IPS-NIHi7 (cell line): Measurements from ENCODE around the gene SULT1B1.

Source experiments
- DNase-seq: peaks from one replicate; pipeline ENCODE4 v3.0.0; 2012; ENCODE audit warnings: mixed read lengths; ENCODE audit errors: extremely low spot score

SULT1B1 gene

DNA sequence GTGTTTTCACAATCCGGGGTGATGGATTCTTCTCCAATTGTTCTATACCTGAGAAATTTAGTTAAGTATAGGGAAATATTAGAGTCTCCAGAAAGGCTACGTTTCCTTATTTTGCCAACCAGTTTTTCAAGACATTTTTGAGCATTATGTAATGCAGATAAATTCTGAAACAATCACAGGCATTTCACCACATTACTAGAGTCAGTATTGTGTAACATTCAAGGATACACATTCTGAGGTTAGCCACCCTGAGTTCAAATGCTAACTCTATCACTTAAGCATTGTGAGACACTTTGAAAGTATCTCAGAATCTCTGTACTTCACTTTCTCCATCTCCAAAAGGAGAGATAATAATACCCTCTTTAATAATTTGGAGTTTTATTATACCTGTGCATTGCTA lies 10.6 kb downstream of the SULT1B1 start:
- no peak for DNase-seq

DNA sequence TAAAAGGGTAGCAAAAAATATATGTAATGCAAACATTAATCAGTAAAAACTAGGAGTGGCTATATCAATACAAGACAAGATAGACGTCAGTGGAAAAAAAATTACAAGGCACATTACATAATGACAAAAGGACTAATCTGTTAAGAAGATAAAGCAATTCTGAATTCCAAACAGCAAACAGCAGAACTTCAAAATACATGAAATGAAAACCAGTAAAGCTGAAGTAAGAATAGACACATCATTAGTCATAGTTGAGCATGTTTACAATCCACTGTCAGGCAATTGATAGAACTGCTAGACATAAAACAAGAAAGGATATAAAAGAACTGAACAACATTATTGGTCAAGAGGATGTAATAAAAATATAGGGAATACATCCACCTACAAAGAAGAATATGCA lies 12.2 kb downstream of the SULT1B1 start:
- no peak for DNase-seq

DNA sequence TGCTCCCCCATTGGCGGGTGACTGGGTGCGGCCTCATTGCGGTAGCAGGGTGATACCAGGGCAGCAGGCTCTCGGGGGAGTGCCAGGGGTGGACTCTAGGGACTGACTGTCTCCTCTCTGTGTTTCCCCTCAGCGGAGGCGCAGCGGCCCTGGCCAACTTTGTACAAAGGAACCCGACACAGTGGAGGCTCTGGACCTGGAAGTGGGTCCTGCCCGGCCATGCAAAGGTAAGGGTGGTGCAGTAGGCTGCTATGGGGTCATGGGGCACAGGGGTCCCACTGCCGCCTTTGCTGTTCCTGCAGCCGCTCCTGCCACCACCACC lies 16.3 kb downstream of the SULT1B1 start:
- DNase-seq = no peak

DNA sequence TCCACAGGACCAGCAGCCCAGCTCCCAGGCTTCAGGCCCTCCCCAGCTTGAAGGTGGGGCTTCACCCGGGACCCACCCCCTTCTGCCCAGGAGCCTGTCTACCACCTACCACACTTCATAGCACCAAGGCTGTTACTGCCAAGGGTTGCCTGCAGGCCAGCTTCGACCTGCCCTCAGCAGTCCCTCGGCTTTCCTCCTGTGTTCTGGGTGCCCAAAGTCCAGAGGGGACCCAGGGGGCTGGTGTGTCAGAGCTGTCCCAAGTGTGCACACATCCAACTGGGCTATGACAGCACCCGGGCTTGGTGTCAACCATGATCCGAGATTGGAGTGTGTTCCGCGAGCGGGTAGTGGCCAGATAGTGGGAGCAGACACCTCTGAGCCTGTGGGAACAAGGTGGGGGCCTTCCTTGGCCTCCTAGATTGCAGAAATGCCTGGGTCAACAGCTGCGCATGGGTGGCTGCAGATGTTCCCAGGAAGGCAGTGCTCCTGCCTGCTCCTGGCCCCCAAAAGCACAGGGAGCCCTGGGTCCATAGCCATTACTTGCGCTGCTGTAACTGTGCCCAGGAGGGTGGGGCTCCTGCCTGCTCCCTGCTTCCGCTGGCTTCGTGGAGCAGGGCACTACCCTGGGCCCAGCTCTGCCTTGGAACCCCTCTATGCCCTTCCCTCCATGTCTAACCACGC lies 16.8 kb downstream of the SULT1B1 start:
- no peak for DNase-seq

DNA sequence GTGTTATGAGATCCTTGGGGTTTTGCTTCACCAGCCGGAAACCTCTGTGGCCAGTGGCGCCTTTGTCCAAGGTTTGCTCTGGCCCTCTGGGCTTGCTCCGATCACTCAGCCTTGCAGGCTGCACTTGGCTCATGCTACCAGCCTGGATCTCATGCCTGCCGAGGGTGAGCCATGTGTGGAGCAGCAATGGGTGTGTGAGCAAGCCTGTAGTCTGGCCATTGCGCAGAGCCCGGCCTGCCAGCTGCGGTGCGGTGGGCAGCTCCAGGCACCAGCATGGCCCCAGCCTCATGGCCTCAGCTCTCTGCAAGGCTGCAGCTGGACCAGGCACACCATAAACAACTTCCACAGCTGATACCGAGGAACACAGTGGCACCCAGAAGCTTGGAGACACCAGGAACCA lies 17.8 kb downstream of the SULT1B1 start:
- DNase-seq = no peak

DNA sequence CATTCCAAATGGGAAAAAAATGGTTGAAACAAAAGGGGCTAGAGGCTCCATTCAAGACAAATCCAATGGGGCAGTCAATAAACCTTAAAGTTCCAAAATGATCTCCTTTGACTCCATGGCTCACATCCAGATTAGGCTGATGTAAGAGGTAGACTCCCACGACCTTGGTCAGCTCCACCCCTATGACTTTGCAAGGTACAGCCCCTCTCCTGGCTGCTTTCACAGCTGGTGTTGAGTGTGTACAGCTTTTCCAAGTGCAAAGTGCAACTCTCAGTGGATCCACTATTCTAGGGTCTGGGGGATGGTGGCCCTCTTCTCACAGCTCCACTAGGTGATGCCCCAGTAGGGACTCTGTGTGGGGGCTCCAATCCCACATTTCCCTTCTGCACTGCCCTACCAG lies 21.5 kb downstream of the SULT1B1 start:
- DNase-seq = no peak

DNA sequence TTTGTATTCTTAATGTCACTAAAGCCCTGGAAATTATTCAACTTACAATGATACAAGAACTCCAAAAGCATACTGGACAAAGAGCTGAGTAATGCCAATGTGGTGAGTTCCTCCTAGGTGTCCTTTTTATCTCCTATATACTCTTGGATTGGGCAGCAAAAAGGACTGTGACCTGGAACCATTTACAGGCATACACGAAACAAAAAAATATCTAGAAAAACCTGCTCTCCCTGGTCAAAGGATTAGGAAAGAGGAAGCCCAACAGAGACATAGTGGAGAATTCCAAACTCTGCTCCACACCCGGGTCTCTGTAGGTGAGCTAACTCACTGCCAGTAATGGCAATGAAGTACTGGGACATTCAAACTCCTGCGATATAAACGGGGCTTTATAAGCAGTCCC lies 25.3 kb downstream of the SULT1B1 start:
- DNase-seq = no peak

DNA sequence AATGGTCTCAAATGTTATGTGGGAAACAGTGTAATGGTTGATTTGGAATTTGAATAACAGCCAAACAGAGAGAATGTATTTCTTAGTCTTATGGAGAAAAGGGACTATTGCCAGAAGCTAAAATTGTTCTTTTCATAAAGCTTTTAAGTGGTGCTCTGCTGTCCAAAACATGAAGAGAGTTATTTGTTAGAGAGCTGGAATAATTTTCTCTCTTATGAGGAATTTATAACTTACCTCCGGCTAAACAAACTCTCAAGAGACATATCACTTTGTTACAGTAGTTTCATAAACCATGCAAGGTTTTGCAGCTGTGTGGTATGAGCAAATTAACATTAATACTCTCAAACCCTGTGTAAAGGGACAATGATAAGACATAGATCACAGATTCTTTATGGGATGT lies 28.6 kb downstream of the SULT1B1 start:
- no peak for DNase-seq

DNA sequence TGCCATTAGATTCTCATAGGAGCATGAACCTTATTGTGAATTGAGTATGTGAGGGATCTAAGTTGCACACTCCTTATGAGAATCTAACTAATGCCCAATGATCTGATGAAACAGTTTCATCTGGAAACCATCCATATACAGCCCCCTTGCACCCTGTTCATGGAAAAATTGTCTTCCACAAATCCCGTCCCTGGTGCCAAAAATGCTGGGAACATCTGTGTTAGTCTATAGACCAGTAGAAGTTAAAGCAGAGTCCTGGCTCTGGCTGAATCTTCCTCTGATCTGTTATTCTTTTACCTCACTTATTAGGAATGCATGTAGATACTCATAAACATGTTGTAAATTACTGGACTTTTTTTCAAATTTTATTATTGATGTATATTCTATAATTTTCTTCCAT lies 29.2 kb downstream of the SULT1B1 start:
- no peak for DNase-seq

DNA sequence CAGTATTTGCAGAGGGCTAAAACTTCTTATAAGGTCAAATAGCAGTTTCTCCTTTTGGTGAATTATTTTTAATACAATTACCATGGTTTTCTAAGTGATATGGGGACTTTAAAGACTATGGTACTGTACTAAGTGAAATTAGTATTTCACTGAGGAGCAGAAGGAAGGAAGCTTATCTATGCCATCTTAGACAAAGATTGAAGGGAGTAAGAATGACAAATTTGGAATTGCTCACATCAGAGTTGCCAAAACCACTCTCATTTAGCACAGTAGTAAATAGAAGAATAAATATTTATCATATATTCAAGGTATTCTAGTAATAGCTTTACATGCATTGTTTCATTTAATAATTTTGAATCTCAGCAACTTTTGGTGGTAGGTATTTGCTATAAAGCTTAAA lies 30.4 kb downstream of the SULT1B1 start:
- no peak for DNase-seq

DNA sequence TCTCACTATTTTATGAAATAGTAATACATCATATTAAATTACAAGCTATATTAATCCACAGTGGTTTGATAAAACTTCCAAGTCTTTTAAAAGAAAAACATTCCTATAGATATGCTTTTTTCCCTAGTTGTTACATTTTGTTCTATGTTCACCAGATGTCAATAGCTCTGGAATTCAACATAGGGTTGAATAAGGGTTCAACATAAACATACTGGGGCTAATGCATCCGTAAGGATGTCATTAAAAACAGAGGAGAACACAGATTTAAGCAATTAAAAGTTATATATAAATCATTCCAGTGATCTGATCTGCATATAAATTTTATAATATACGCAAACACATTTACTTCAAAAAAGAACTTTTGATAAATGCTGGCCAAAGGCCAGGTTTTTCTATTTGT lies 32.5 kb downstream of the SULT1B1 start:
- no peak for DNase-seq

DNA sequence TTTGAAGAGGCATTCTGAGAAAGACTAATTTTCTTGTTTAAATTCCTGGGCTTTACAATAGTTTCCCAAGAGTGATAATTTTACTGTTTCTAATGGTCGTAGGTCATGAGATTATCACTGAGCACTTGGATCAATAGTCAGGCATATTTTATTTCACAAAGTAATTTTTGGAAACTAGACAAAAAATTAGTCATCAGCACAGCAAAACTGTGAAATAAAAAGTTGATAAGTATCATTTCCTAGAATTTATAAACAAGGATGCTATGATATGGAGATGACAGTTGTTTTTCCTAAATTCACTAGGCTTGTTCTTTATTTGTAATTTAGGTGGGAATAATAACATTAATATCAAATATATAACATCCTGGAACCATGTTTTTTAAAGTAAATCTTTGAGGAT lies 33.0 kb downstream of the SULT1B1 start:
- DNase-seq = no peak

DNA sequence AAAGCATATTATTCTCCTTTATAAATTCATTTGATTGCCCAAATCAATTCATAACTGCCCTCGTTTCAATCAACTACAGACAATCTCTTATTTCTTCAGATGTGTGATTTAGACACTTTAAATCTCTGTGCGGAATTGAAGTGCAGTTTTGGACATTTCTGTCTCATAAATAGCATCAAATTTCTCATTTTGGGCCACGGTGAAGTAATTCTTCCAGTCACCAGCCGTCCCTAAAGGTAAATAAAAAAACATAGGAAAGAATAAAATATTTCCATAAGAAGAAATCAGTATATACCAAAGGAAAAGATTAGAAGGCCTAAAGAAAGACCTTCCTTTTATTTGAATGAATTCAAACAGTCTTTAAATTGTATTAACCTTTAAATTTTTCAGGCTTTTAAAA lies 33.4 kb downstream of the SULT1B1 start:
- no peak for DNase-seq

DNA sequence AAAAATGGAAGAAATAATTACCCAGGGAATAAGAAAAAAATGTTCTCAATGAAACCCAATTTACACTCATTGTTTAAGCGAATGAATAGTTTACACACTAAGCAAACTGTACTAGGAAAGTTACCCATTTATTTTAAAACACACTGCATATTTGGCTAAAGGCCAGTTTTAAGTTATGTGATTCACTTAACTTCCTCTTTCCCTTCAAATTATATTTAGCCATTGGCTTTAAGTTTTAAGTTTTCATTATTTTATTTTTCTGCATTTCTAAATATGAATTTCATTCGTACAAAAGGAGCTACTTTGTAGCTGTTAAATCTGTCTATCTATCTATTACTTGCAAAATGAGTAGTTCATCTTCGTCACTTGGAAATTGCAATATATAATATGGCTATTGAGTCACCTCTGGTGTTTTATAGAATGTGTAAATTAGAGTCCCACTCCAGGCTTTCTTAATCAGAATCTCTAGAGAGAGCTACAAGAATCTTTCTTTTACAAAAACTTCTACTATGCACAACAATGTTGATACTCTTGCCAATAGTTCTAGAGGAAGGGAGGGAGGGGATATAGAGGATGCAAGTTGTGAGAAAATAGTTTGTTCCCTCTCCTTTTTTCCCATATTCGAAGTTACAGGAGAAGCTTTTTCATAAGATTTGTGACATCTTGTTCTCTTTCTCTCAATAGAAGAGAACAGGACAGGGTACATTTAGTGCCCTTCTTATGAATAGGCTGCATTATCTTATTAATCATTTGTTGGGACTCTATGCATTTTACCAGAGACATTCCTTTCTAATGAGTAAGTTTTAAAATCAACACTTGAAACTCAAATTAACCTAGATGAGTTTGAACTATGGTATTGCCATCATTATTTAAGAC lies 41.8 kb downstream of the SULT1B1 start:
- DNase-seq = no peak

DNA sequence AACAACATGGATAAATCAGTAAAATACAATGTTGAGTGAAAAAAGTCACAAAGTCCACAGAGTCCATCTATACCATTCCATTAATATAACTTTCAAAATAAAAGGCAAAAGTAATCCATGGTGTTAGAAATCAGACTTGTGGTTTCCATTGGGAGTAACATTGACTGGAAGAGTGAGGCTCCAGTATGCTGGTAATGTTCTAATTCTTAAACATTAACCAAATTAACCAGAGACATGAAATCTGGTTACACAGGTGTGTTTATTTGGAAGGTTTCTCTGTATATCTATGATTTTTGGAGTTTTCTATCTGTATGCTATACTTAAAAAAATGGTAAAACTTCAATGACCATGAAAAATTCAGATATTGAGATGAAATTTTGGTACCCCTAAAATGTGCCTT lies 42.6 kb downstream of the SULT1B1 start:
- no peak for DNase-seq

DNA sequence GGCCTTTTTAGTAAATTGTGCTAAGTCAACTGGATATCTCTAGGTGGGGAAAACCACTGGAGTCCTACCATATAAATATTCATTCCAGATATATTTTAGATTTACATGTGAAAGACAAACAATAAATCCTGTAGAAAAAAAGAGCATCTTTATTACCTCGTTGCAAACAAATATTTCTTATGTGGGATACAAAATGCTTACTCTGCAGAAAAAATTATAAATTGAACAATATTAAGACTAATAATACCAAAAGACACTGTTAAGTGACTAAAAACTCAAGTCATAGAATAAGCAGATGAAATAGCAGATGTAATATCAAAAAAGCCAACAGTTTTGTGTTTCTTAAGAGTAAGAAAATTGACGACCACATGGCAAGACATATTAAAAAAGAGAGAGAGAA lies 43.8 kb downstream of the SULT1B1 start:
- no peak for DNase-seq

DNA sequence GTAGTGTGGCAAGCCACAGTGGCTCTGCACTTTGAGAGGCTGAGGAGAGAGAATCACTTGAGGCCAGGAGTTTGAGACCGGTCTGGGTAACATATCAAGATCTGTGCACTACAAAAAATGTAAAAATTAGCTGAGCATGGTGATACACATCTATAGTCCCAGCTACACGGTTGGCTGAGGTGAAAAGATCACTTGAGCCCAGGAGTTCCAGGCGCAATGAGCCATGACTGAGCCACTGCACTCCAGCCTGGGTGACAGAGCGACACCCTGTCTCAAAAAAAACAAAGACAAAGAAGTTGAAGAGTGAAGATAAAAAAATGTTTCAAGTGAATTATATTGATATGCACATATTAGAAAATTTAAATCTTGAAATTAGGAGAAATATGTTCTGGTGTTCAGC lies 46.3 kb downstream of the SULT1B1 start:
- DNase-seq = no peak

DNA sequence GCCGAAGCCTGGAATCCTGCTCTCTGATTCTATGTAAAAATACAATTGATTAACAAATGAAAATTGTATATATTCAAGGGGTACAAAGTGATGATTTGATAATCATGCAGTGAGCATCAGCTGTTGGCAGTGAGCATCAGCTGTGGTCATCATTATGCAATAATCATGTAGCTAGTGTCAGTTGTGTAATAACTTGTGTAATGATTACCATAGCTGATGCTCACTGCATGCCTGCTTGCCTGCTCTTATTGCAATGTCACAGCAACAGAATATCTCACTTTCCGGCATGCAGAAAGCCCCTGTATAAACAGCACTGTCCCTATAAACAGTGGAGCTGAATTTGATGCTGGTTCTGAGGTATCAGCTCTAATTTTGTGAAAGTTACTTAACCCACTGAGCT lies 46.8 kb downstream of the SULT1B1 start:
- no peak for DNase-seq

DNA sequence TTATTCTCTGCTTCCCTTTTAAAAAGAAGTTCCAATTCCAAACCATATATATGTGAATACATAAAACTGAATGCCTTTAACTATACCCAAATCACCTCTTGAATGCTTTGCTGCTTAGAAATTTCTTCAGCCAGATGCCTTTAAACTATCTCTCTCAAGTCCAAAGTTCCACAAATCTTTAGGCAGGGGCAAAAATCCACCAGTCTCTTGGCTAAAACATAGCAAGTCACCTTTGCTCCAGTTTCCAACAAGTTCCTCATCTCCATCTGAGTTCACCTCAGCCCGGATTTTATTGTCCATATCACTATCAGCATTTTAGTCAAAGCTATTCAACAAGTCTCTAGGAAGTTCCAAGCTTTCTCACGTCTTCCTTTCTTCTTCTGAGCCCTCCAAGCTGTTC lies 49.8 kb downstream of the SULT1B1 start:
- no peak for DNase-seq

DNA sequence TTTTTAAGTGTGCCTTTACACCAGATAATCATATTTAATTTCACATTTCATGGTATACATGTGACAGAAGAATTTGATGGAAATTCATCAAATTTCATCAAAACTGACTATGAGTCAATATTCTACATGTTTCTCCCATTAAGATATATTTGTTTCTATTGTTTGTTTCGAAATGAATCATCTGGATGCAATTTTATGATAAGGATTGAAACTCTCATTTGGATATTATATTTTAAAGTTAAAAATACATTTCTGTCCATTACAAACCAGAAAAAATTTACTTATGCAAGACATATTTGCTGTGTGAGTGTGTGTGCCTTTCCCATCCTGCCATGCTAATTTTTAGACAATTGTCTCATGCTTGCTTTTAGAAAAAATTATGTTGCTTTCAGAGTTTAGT lies 52.2 kb downstream of the SULT1B1 start:
- DNase-seq = no peak

DNA sequence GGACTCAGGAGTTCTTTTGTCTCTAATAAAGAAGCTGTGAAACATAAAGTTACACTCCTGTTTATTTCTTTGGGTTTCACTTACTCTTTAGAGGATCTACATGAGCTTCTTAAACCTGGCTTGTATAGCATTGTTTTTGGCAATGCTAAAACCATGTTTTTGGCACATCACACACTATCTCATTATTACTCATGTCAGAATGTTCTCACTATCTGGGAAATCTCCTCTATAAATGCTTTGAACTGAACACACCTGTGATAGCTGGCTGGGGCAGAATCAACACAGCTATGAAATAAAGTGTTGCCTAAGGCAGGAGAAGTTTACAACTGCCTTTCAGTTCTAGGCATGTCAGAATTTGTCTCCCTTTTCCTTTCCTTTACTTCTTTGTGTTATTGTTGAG lies 52.6 kb downstream of the SULT1B1 start:
- no peak for DNase-seq

DNA sequence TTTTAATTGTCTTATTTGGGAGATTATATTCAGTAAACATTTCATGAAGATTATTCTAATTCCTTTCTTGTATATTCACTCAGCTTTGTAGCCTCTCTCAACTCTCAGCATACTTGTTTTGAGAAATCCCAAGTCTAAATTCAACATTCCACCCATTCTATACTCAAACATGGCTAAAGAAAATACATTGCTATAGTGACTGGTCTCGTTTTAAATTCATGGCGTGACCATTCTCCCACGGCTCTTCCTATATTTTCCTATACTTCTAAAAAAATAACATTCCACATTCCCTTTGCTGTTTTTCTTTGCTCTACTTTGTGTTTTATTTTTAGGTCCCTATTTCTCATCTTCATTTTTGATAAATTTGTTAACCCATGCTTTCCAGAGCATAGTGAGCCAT lies 58.2 kb downstream of the SULT1B1 start:
- DNase-seq = no peak

DNA sequence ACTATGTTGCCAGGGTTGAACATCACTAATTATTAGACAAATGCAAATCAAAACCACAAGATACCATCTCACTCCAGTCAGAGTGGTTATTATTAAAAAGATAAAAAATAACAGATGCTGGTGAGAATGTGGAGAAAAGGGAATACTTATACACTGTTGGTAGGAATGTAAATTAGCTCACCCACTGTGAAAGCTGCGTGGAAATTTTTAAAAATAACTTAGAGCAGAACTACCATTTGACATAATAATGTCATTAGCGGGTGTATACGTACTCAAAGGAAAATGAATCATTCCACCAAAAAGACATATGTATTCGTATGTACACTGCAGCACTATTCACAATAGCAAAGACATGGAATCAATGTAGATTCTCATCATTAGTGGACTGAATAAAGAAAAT lies 58.7 kb downstream of the SULT1B1 start:
- no peak for DNase-seq
